Suprapubic skin (tissue), 4 donors: ENCODE measurements around the gene CLCN2.

Experiments
- EP300 ChIP-seq: sonication (generic); formaldehyde crosslinking; IDR thresholded peaks from one replicate; pipeline ENCODE4 v1.6.1; 2017; ENCODE audit warnings: antibody characterized with exemption
- POLR2AphosphoS5 ChIP-seq, 3 donors: sonication (generic); formaldehyde crosslinking; IDR thresholded peaks; one replicate each; pipeline ENCODE4 v1.6.1; 2017; ENCODE audit warnings: antibody characterized with exemption in 3 of 3

- no peak for TF ChIP-seq POLR2AphosphoS5 (IDR thresholded peaks at IDR 0.05)
- no peak for TF ChIP-seq EP300
Observed at GRCh38 chr3:184322731-184323487, 38.5 kb downstream of the CLCN2 start.
